ENCODE results near the gene PRSS53. TPM values are rescaled to one million over a fixed set of nuclear protein-coding genes. Genes with fewer than 3 reads are reported as not detected.

The PRSS53 gene
- total RNA-seq, 6 donors from 2014 or later, result 0.91 to 8.4 (median 3.0) TPM

GRCh38 chr16:31077592-31078396 is 10.9 kb downstream of the PRSS53 start:
- no peak for ATAC-seq (ENCODE audit: low FRiP score in 2 of 2)
- H3K4me1 ChIP-seq, result peaks cover 17 to 46% (median 23%) of the 10 kb centered on the region in 4 donors
- H3K27me3 ChIP-seq, result no peaks in the 10 kb centered on the region
- H3K9me3 ChIP-seq, result no peaks in the 10 kb centered on the region
- 91 to 94% methylated on average over 11 to 14 of the region's 30 CpGs for WGBS, 2 donors
- no peak for DNase-seq
- peaks cover 37 to 68% (median 60%) of the 10 kb centered on the region in 4 donors for H3K36me3 ChIP-seq
- TF ChIP-seq POLR2A (IDR thresholded peaks at IDR 0.05) (no peak), POLR2AphosphoS5 (IDR thresholded peaks at IDR 0.05) (no peak), EP300 (IDR thresholded peaks at IDR 0.05) (no peak), CTCF (IDR thresholded peaks at IDR 0.05) (no peak)
- H3K4me3 ChIP-seq, result no peak overlapping the region
- no peak overlapping the region for H3K27ac ChIP-seq

DNA sequence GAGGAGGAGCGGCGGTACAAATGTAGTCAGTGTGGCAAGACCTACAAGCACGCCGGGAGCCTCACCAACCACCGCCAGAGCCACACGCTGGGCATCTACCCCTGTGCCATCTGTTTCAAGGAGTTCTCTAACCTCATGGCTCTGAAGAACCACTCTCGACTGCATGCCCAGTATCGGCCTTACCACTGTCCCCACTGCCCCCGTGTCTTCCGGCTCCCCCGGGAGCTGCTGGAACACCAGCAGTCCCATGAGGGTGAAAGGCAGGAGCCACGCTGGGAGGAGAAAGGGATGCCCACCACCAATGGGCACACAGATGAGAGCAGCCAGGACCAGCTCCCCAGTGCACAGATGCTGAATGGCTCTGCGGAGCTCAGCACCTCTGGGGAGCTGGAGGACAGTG is 11.7 kb downstream of the PRSS53 start:
- H3K9me3 ChIP-seq, result no peaks in the 10 kb centered on the region
- ATAC-seq (ENCODE audit: low FRiP score in 2 of 2) (no peak), DNase-seq (no peak)
- H3K4me1 ChIP-seq, result peaks cover 22 to 52% (median 29%) of the 10 kb centered on the region in 4 donors
- H3K4me3 ChIP-seq, result no peak overlapping the region
- WGBS, 2 donors, result 95 to 98% methylated on average over 13 of the region's 13 CpGs
- peaks cover 37 to 60% (median 58%) of the 10 kb centered on the region in 4 donors for H3K36me3 ChIP-seq
- no peaks in the 10 kb centered on the region for H3K27me3 ChIP-seq
- TF ChIP-seq EP300 (IDR thresholded peaks at IDR 0.05) (no peak), CTCF (IDR thresholded peaks at IDR 0.05) (no peak), POLR2AphosphoS5 (IDR thresholded peaks at IDR 0.05) (no peak), POLR2A (IDR thresholded peaks at IDR 0.05) (no peak)
- H3K27ac ChIP-seq, result no peak overlapping the region

DNA sequence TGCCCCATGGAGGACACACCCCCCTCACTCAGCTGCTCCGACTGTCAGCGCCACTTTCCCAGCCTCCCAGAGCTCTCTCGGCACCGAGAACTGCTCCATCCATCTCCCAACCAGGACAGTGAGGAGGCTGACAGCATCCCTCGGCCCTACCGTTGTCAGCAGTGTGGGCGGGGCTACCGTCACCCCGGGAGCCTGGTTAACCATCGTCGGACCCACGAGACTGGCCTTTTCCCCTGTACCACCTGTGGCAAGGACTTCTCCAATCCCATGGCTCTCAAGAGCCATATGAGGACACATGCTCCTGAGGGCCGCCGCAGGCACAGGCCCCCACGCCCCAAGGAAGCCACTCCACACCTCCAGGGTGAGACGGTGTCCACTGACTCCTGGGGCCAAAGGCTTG is 12.4 kb downstream of the PRSS53 start:
- Histone ChIP-seq H3K27me3 (no peaks in the 10 kb centered on the region), H3K36me3 (peaks cover 37 to 54% (median 53%) of the 10 kb centered on the region in 4 donors), H3K27ac (no peak overlapping the region), H3K4me3 (no peak overlapping the region), H3K9me3 (no peaks in the 10 kb centered on the region), H3K4me1 (peaks cover 21 to 53% (median 25%) of the 10 kb centered on the region in 4 donors)
- TF ChIP-seq POLR2AphosphoS5 (IDR thresholded peaks at IDR 0.05), result no peak
- TF ChIP-seq CTCF (IDR thresholded peaks at IDR 0.05), result no peak
- TF ChIP-seq POLR2A (IDR thresholded peaks at IDR 0.05), result no peak
- TF ChIP-seq EP300 (IDR thresholded peaks at IDR 0.05), result no peak
- no peak for ATAC-seq (ENCODE audit: low FRiP score in 2 of 2)
- 84 to 95% methylated on average over 3 to 16 of the region's 16 CpGs for WGBS, 2 donors
- no peak for DNase-seq

GRCh38 chr16:31074814-31075183 is 13.9 kb downstream of the PRSS53 start:
- WGBS, 2 donors, result 1% methylated on average over 7 of the region's 7 CpGs

More at GRCh38 chr16:31074814-31075183, 13.9 kb downstream of the PRSS53 start:
- TF ChIP-seq EP300 (IDR thresholded peaks at IDR 0.05) (no peak), POLR2A (IDR thresholded peaks at IDR 0.05) (no peak), CTCF (IDR thresholded peaks at IDR 0.05) (no peak), POLR2AphosphoS5 (IDR thresholded peaks at IDR 0.05) (no peak)
- DNase-seq (no peak), ATAC-seq (ENCODE audit: low FRiP score in 2 of 2) (no peak)
- Histone ChIP-seq H3K4me3 (peak overlapping the region; percentile 86 to 97 (median 92)), H3K27ac (peak overlapping the region; percentile 89 to 97 (median 95)), H3K36me3 (peaks cover 24 to 39% (median 38%) of the 10 kb centered on the region in 4 donors), H3K9me3 (no peaks in the 10 kb centered on the region), H3K4me1 (peaks cover 20 to 46% (median 22%) of the 10 kb centered on the region in 4 donors), H3K27me3 (no peaks in the 10 kb centered on the region)

Measured in upper lobe of left lung (tissue), 6 donors.